ENCODE measurements around the gene SYT9. TPM values are rescaled to one million over a fixed set of nuclear protein-coding genes. Genes with fewer than 3 reads are reported as not detected.
"Not testable (repeated sequence)": the region's sequence is repeated elsewhere in the genome, so short reads cannot be mapped to it uniquely, and the experiment has no call there.

SYT9 gene
- total RNA-seq, 1 donor from 2014 or later, result not detected

DNA sequence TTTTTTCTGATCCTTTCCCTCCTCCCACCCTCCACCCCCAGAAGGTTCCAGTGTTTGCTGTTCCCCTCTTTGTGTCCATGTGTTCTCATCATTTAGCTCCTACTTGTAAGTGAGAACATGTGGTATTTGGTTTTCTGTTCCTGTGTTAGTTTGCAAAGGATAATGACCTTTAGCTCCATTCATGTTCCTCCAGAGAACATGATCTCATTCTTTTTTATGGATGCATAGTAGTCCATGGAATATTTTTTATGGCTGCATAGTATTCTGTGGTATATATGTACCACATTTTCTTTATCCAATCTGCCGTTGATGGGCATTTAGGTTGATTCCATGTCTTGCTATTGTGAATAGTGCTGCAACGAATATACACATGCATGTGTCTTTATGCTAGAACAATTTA lies 83.7 kb downstream of the SYT9 start:
- not testable (repeated sequence) for DNase-seq (ENCODE audit: low spot score)

DNA sequence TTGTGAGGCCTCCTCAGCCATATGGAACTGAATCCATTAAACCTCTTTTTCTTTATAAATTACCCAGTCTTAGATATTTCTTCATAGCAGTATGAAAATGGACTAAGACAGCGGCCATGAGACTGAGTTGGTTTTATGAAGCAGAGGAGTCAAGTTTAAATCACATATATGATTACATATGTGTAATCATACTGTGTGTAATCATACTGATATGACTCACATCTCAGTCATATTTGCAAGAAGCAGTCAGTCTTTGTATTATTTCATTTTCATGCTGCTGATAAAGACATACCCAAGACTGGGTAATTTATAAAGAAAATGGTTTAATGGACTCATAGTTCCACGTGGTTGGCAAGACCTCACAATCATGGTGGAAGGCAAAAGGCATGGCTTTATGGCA lies 89.8 kb downstream of the SYT9 start:
- DNase-seq (ENCODE audit: low spot score), result no peak

DNA sequence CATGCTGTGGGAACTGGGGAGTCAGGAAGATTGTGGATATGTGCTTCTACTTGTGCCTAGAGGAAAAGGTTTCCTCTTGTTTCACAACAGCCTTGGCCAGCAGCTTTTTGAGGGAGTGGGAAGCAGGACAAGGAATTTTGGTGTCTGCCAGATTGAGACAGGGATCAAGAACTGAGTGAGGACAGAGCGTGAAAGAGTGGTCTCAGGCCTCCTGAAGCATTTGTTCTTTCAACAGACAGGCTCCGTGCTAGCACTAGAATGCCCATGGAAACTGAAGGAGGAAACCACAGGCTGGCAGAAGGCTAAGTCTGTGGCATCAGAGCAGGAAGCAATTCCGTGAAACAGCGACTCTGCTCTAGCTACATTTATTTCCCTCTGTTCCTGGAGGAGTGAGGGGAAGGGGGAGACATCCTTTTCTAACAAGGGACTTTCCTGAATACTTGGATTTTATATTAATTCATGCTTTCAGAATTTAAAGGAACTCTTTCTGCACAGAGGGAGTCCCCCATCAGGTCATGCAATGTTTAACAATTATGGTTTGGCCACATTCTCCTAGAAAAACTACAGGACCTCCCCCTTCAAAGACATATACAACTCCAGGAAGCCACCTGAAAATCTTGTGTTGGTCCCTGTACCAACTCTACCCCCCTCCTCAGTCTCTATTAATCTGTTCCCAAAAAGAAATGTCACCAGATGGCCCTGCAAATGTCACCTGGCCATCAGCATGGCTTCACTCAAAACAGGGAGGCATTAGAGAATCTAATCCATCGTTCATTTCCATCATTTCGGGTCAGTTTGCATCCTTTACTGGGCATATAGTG lies 96.1 kb downstream of the SYT9 start:
- DNase-seq (ENCODE audit: low spot score), result no peak

DNA sequence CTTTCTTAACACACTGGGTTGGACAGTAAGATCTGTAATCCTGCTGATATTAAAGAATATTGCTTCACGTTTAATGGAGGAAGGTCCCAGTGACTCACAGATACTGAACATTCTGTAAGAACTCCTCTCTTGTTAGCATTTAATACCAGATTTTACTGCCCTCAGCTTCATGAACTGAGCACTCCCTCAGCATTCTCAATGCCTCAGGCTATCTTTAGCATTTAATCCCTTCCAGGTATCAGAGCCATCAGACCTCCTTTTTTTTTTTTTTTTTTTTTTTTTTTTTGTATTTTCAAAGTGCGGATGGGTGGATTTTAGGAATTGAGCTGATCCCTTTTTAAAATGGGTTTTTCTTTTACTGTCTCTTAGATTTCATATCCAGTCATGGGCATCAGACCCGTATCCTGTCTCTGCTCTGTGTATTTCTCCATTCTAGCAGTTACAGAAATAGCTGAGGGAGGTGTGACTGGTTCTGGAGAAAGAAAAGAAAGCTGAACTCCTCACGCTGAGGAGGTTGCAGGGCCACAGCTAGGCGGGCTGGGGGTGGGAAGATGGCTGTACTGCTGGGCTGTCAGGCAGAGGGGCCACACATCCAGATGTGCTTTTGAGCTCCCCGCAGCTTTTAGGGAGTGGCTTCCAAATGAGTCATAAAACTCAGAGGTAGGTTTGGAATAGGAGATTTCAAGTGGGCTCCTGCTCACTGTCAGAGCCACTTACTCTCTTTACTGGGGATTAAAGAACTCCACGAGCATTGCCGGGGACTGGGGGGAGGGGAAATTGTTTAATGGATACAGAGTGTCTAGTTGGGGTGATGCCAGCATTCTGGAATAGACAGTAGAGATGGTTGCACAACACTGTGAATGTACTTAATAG lies 97.0 kb downstream of the SYT9 start:
- no peak for DNase-seq (ENCODE audit: low spot score)

DNA sequence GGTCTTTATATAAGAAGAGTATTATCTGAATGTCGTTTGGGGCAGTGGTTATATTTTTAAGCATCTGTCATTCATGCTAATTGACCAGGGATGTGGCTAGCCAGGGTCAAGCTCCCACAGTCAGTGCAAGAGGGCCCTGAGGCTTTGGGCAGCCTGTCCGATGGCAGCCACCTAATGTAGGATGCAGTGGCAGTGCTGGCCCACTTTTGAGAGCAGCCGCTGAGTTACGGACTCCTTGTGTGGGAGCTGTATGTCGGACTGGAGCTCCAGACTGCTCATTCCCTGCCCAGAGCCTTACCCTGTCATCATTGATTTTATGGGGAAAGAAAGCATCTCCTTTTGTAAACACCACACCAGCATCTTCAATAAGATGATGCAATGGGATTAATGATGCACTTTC lies 99.5 kb downstream of the SYT9 start:
- DNase-seq (ENCODE audit: low spot score), result no peak

DNA sequence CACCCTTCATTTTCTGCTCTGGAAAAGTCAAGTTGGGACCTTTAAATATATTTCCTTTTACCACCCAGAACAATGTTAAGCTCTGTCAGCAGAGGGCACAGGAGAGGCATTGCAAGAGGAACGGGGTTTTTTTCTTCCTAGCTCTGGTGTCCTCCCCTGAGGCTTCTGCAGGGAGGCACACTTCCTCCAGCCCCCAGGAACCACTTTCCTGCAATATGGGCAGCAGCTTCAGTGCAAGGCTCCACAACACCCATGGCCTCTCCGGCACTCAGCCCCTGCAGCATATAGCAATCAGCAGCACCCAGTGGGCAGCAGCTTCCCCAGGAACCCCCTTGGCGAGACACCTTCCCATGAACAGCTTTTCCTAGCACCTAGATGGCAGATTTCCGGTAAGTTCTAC lies 101.4 kb downstream of the SYT9 start:
- DNase-seq (ENCODE audit: low spot score), result no peak

DNA sequence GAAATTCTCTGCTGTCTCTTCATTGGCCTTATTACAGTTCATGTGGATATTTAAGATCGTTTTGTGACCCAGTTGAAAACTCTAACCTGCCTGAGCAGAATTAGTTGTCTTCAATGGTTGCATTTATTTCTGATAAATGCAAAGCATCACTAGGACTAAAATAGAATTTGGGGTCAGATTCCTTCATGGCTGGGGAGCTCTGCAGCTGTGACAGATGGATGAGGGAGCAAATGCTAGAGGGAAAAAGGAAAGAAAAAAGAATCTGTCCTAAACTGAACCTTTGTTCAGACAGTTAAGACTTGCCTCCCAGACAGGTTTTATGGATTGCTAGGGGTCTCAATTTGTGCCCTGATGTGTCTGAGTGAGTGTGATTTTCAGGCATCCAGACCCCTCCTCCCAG lies 113.0 kb downstream of the SYT9 start:
- DNase-seq (ENCODE audit: low spot score), result no peak

DNA sequence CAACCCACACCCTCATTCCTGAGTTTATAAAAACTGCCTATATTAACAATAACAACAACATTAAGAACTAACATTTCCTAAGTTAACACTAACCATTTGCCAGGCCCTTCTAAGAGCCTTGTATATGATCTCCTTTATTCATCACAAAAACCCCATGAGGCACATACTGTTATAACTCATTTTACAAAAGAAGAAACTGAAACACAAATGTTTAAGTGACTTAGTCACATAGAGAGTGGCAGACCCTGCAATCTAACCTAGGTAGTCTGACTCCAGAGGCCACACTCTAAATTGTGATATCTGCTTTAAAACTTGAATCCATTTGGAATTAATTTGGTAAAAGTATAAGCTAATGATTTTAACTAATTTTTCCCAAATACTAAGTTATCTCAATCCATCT lies 116.1 kb downstream of the SYT9 start:
- no peak for DNase-seq (ENCODE audit: low spot score)

DNA sequence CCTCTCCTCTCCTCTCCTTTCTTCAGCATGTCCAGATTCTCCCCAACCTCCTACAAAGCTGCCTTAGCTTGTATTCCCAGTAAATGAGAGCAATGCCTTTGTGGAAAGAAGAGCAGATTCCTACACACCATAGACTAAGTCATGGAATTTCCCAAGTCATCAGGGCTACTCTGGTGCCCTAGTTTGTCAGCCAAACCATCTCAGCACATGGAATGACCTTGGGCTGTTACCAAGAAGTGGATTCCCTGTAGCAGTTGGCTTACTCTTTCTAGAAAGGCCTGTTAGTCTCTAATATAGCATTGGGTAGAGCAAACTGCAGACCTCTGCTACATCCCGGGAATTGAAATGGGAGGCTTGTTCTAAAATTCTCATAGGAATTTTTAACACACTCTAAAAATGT lies 124.7 kb downstream of the SYT9 start:
- DNase-seq (ENCODE audit: low spot score), result no peak

DNA sequence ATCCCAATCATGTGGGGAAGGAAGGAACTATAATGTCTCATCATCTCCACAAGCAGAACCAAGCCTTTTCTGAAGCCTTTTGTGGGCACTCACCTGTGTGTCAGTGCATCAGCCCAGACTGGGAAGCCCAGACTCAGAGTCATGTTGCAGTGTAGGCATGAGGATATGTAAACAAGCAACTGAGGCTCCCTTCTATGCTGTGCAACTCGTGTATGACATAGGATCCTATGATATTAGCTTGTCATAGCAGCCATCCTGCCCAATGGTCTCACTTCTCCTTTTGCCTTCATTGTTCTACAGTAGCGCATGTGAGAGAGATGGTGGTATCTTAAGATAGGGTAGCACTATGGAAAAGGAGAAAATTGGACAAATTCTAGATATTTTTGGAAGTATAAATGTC lies 130.2 kb downstream of the SYT9 start:
- no peak for DNase-seq (ENCODE audit: low spot score)

DNA sequence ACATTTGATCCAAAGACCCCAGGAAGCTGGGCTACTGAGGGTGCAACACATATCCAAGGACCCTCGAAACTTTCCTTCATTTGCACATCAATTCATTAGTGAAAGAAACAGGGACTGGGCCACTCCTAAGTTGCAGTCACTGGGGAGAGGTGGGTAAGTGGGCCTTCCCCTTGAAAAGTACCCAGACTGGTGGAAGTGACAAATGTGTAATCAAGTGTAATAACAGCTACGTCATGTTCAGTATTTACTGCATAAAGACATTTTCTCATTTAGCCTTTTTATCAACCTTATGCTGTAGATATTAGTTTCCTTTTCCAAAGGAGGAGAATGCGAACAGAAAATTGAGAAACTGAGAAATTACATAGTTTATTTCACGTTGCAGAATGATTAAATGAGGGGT lies 131.7 kb downstream of the SYT9 start:
- no peak for DNase-seq (ENCODE audit: low spot score)

DNA sequence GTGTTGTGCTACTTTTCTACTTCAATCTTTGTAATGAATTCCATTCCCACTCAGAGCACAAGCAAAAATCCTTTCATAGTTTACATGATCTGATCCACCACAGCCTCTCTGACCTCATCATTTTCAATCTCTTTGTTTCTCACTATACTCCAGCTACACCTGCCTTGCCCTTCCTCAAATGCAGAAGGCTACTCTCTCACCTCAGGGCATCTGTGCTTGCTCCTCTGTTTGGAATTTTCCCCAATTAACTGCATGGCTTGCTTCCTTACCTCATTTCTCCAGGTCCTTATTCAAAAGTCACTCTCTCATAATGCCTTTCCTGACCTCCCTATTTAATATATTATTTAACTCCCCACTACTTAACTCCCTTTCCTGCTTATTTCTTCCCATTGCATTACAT lies 133.0 kb downstream of the SYT9 start:
- no peak for DNase-seq (ENCODE audit: low spot score)

DNA sequence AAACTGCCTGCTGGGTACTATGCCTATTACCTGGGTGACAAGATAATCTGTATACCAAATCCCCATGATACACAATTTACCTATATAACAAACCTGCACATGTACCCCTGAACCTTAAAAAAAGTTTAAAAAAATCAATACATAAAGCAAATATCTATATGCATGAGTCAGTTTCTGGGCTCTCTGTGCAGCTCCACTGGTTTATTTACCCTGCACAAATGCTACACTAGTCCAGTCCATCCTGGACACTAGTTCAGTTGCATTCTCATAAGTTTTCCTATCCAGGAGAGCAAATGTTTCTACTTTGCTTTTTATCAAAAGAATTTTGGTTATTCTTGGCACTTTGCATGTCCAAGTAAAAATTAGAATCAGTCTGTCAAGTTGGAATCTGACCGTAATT lies 133.8 kb downstream of the SYT9 start:
- no peak for DNase-seq (ENCODE audit: low spot score)

DNA sequence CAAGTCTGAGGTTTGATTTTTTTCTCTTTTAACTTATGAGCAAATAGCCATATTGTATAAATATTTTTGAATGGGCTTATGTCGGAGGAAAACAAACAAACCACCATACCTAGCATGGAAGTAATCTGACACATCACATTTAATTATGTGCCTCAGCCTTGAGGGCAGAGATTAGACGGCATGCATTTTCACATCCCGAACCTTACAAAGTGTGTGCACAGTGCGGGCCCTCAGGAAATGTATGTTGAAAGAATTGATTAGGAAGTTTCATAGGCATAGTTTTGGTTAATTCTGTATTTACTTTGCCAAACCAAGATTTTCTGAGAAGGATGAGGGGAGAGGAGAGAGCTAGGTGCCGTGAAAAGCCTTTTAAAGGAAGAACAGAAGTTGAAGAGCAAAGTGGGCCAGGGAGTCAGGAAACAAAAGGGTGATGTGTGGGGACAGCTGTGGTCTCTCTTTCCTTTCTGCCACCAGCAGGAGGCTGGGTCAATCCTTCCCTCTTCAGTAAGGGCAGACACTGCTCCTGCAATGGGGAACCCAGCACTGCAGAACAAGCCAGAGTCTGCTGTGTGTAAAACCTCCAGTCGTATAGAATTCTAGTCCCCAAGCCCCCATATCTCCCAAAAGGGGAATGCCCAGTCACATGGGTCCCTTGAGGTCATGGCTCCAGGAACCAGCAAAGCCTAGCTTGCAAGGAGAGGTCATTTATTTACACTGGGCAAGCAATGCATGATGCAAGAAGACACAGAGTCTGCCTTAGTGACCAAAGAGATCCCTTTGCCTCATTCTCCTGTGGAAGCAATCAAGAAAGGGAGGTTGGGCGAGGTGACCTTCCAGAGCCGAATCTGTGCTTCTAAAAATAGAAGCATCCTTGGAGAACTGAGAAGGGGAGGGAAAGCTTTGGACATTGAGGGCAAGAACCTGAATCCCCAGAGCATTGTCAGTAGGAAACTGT lies 162.5 kb downstream of the SYT9 start:
- DNase-seq (ENCODE audit: low spot score), result no peak

DNA sequence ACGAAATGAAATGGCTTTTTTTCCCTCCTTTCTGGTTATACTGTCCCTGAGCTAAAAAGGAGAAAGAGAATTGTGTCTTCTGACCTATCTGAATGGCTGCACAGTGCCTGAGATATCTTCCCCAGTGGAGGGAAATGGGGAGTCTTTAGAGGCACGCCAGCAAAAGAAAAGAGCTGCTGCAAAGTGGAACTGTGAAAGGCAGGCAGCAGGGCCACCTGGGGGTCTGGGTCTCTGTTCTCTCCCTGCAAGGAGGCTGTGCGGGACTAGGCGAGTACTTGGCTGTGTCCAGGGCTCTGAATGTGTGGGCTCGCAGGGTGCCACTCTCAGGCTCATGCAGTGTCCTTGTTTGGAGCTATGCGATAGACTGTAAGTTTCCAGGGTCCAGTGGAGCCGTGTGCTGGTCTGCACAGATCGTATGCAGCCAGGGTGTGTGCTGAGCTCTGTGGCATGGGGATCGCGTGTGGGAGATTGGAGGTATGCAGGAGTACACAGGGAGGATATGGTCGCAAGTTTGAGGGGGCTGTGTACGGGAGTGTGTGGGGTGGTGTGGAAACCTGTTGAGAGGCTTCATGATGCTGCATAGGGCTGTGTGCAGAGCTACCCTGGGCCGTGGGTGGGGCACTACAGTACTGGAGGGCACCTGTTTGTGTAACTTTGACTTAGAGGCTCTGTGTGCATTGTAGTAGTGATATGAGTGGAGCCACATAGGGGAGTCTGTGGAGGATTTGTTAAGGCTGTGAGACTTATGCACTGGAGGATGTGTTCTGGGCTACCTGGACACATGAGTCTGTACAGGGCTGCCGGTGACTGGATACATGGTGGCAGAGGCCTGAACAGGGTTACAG lies 163.5 kb downstream of the SYT9 start:
- DNase-seq (ENCODE audit: low spot score), result no peak

DNA sequence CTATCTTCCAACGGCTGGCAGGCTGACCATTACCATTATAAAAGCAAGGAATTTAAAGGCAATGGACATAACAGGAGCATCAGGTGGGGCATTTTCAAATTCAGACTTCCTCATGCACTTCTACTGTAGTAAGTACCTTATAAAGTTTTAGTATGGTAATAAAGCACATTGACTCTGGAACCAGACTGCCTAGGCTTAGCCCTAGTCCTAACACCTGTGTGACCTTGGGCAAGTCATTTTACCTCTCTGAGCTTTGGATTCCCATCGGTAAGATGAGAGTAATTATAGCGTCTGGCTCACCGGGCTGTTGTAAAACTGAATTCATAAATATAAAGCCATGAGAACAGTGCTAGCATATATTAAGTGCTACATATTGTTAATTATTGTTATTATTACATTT lies 164.4 kb downstream of the SYT9 start:
- DNase-seq (ENCODE audit: low spot score), result no peak

DNA sequence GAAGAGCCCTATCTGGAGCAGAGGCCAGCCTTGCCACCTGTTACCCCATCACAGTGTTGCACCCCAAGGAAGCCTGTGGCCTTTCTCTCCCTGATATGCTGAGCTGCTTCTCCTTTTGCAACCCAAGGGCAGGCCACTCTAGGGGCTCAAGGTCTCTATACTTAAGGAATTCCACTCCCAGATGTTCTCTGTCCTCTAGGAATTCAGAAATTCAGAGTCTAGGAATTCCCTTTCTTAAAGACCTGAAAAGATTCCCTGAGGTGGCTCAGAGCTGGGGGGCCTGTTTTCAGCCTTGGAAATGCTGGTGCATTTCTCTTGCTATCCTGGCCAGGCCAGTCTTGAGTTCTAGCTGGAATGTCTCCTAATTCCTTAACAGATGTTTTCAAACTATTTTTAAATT lies 165.6 kb downstream of the SYT9 start:
- no peak for DNase-seq (ENCODE audit: low spot score)

DNA sequence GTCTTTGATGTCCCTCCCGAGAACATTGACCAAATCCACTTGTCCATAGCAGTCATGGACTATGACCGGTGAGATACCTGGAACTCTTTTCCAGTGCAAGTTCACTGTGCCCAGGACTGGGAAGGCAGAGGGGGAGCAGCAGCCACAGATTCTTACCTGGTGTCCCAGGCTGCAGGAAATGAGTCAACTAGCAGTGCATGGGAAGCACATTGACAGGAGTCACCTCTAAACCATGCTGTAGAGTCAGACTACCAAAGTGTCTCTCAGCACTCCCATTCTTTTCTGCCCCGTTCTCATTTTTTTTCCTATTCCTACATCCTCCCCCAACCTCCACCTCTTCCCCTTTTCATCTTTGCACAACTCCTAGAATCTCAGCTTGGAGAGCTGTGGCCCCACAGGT lies 166.4 kb downstream of the SYT9 start:
- DNase-seq (ENCODE audit: low spot score), result no peak

DNA sequence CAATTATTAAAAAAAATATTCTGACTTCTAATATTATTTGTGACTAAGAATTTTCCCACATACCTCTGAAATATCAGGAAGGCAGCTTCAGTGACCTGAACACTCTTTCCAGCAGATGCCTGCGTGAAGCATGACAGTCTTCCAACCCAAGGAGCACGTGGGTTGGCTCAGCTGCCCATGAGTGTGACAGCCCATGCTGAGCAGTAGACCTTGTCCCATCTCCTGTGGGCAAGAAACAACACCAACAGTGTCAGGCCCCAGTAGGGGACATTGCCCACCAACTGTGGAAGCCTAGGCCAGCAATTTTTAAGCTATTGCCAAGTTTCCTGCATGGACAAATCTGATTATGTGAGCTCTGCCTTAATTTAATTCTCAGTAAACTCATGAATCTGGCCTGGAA lies 167.2 kb downstream of the SYT9 start:
- DNase-seq (ENCODE audit: low spot score), result no peak

DNA sequence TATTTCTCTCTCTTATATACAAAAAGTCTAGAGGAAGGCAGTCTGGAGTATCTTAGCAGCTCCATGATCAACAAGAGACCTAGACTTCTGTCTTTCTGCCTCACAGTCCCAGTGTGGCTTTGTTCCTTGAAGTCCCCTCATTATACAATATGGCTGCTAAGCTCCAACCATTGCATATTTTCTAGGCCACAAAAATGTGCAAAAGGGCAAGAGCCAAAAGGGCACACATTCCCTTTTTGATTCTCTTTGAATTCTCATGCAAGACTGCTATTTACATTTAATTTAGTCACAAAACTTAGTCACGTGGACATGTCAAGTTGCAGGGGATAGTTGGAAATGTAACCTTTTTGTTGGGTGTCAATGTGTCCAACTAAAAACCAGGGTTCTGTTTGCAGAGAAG lies 169.4 kb downstream of the SYT9 start:
- no peak for DNase-seq (ENCODE audit: low spot score)
